Mucosa of stomach (tissue), 1 donor: ENCODE results near the gene ZNF777.

Experiments used
- H3K27me3 ChIP-seq: one replicate; pipeline ENCODE4 v1.7.0; 2013; ENCODE audit warnings: mild to moderate bottlenecking, low read length; ENCODE audit not compliant: control insufficient read depth, insufficient read depth
- H3K36me3 ChIP-seq: one replicate; pipeline ENCODE4 v1.7.0; 2013; ENCODE audit warnings: low read length; ENCODE audit not compliant: control insufficient read depth, insufficient read depth
- H3K4me1 ChIP-seq: one replicate; pipeline ENCODE4 v1.7.0; 2013; ENCODE audit warnings: mild to moderate bottlenecking, low read length; ENCODE audit not compliant: control insufficient read depth, insufficient read depth
- H3K4me3 ChIP-seq: one replicate; pipeline ENCODE4 v1.7.0; 2013; ENCODE audit warnings: low read length
- H3K9ac ChIP-seq: one replicate; pipeline ENCODE4 v1.7.0; 2013; ENCODE audit warnings: mild to moderate bottlenecking, low read length, moderate library complexity
- H3K9me3 ChIP-seq: one replicate; pipeline ENCODE4 v1.7.0; 2013; ENCODE audit warnings: mild to moderate bottlenecking, low read length, moderate library complexity; ENCODE audit not compliant: control insufficient read depth
- donor health status: Pancreatic carcinoma.

ZNF777 gene

GRCh38 chr7:149460493-149461277, at the start of gene ZNF777:
Gene ZNF777, minus strand, starts transcription at chr7:149461062. Its CDS starts 5,040 bp downstream, at chr7:149456022.
- H3K4me1 ChIP-seq, result peaks cover 16% of the 10 kb centered on the region
- H3K27me3 ChIP-seq, result no peaks in the 10 kb centered on the region
- no peaks in the 10 kb centered on the region for H3K9me3 ChIP-seq
- H3K4me3 ChIP-seq, result peak within 1 kb of the TSS; percentile 74
- peak within 1 kb of the TSS; percentile 83 for H3K9ac ChIP-seq
- H3K36me3 ChIP-seq, result no peaks in the 10 kb centered on the region

- no peaks in the 10 kb centered on the region for H3K4me1 ChIP-seq
- no peak overlapping the region for H3K9ac ChIP-seq
- H3K36me3 ChIP-seq, result no peaks in the 10 kb centered on the region
- no peaks in the 10 kb centered on the region for H3K27me3 ChIP-seq
- H3K9me3 ChIP-seq, result no peaks in the 10 kb centered on the region
- H3K4me3 ChIP-seq, result no peak overlapping the region
Measured at GRCh38 chr7:149510248-149510647, 49.4 kb upstream of the ZNF777 start.

- Histone ChIP-seq H3K27me3 (no peaks in the 10 kb centered on the region), H3K9me3 (no peaks in the 10 kb centered on the region), H3K9ac (no peak overlapping the region), H3K4me1 (no peaks in the 10 kb centered on the region), H3K36me3 (no peaks in the 10 kb centered on the region), H3K4me3 (no peak overlapping the region)
Measured at GRCh38 chr7:149509774-149510173, 48.9 kb upstream of the ZNF777 start.

GRCh38 chr7:149505551-149505950, 44.7 kb upstream of the ZNF777 start:
- Histone ChIP-seq H3K9ac (no peak overlapping the region), H3K27me3 (no peaks in the 10 kb centered on the region), H3K4me1 (no peaks in the 10 kb centered on the region), H3K36me3 (no peaks in the 10 kb centered on the region), H3K9me3 (no peaks in the 10 kb centered on the region), H3K4me3 (no peak overlapping the region)

GRCh38 chr7:149501651-149502050, 40.8 kb upstream of the ZNF777 start:
- Histone ChIP-seq H3K4me3 (no peak overlapping the region), H3K9ac (no peak overlapping the region), H3K4me1 (no peaks in the 10 kb centered on the region), H3K36me3 (no peaks in the 10 kb centered on the region), H3K27me3 (no peaks in the 10 kb centered on the region), H3K9me3 (no peaks in the 10 kb centered on the region)

- Histone ChIP-seq H3K27me3 (no peaks in the 10 kb centered on the region), H3K9me3 (no peaks in the 10 kb centered on the region), H3K9ac (no peak overlapping the region), H3K4me3 (no peak overlapping the region), H3K4me1 (peaks cover 4% of the 10 kb centered on the region), H3K36me3 (no peaks in the 10 kb centered on the region)
Measured at GRCh38 chr7:149500910-149501309, 40.0 kb upstream of the ZNF777 start.

GRCh38 chr7:149500201-149500600, 39.3 kb upstream of the ZNF777 start:
- no peak overlapping the region for H3K9ac ChIP-seq
- H3K27me3 ChIP-seq, result no peaks in the 10 kb centered on the region
- no peaks in the 10 kb centered on the region for H3K36me3 ChIP-seq
- peaks cover 11% of the 10 kb centered on the region for H3K4me1 ChIP-seq
- H3K4me3 ChIP-seq, result no peak overlapping the region
- H3K9me3 ChIP-seq, result no peaks in the 10 kb centered on the region

GRCh38 chr7:149498811-149499210, 37.9 kb upstream of the ZNF777 start:
- Histone ChIP-seq H3K9ac (no peak overlapping the region), H3K4me3 (no peak overlapping the region), H3K27me3 (no peaks in the 10 kb centered on the region), H3K4me1 (peaks cover 12% of the 10 kb centered on the region), H3K36me3 (no peaks in the 10 kb centered on the region), H3K9me3 (no peaks in the 10 kb centered on the region)

GRCh38 chr7:149497467-149498261, 36.8 kb upstream of the ZNF777 start, which contains the start of gene ZNF746:
Gene ZNF746, minus strand, starts transcription at chr7:149497809. Its CDS starts 273 bp downstream, at chr7:149497536.
- Histone ChIP-seq H3K9ac (peak within 1 kb of the TSS; percentile 75), H3K36me3 (no peaks in the 10 kb centered on the region), H3K4me3 (peak within 1 kb of the TSS; percentile 63), H3K27me3 (no peaks in the 10 kb centered on the region), H3K4me1 (peaks cover 12% of the 10 kb centered on the region), H3K9me3 (no peaks in the 10 kb centered on the region)

- Histone ChIP-seq H3K36me3 (no peaks in the 10 kb centered on the region), H3K27me3 (no peaks in the 10 kb centered on the region), H3K4me1 (peaks cover 12% of the 10 kb centered on the region), H3K9me3 (no peaks in the 10 kb centered on the region), H3K4me3 (peak overlapping the region; percentile 63), H3K9ac (peak overlapping the region; percentile 75)
Measured at GRCh38 chr7:149496642-149497391, 36.0 kb upstream of the ZNF777 start.

- Histone ChIP-seq H3K36me3 (no peaks in the 10 kb centered on the region), H3K4me3 (peak overlapping the region; percentile 63), H3K9ac (peak overlapping the region; percentile 75), H3K4me1 (peaks cover 12% of the 10 kb centered on the region), H3K27me3 (no peaks in the 10 kb centered on the region), H3K9me3 (no peaks in the 10 kb centered on the region)
Measured at GRCh38 chr7:149495785-149496641, 35.2 kb upstream of the ZNF777 start.
